Breast epithelium (tissue), 4 donors: Measurements from ENCODE around the gene FHIT. TPM values are rescaled to one million over a fixed set of nuclear protein-coding genes. Genes with fewer than 3 reads are reported as not detected.

Source experiments
- DNase-seq, 2 donors: peaks; one replicate each; pipeline ENCODE4 v3.0.0-alpha.2; 2019; ENCODE audit warnings: low spot score in 2 of 2
- H3K27ac ChIP-seq, 2 donors: fragments of 200-600 bp; sonication (generic) in 1 of 2; one replicate each; pipeline ENCODE4 v1.5.1; 2016 to 2019; ENCODE audit warnings: mild to moderate bottlenecking in 1 of 2
- H3K27me3 ChIP-seq, 2 donors: fragments of 200-600 bp; sonication (generic) in 1 of 2; one replicate each; pipeline versions ENCODE4 v1.5.1 to v1.6.0; 2017 to 2019; ENCODE audit warnings: control low read depth in 1 of 2, mild to moderate bottlenecking in 1 of 2
- H3K36me3 ChIP-seq: fragments of 200-600 bp; one replicate; pipeline ENCODE4 v1.5.1; 2019
- H3K4me1 ChIP-seq, 2 donors: fragments of 200-600 bp; sonication (generic); one replicate each; pipeline ENCODE4 v1.5.1; 2016 to 2019; ENCODE audit warnings: control low read depth in 1 of 2
- H3K4me3 ChIP-seq, 3 donors: fragments of 200-600 bp; sonication (generic); 1 replicate in 2 of 3; 2 replicates in 1 of 3; pipeline ENCODE4 v1.5.1; 2016 to 2019; ENCODE audit warnings: mild to moderate bottlenecking in 3 of 3, moderate library complexity in 2 of 3
- H3K9me3 ChIP-seq, 2 donors: fragments of 200-600 bp; sonication (generic) in 1 of 2; one replicate each; pipeline ENCODE4 v1.5.1; 2016 to 2019; ENCODE audit warnings: control low read depth in 1 of 2
- CTCF ChIP-seq, 3 donors: fragments of 450-650 bp; IDR thresholded peaks; one replicate each; pipeline ENCODE4 v1.5.1; 2016 to 2017; ENCODE audit warnings: antibody characterized with exemption in 3 of 3, mild to moderate bottlenecking in 3 of 3, moderate library complexity in 3 of 3
- POLR2A ChIP-seq: fragments of 450-650 bp; IDR thresholded peaks from one replicate; pipeline ENCODE4 v1.6.1; 2016; ENCODE audit warnings: antibody characterized with exemption, mild to moderate bottlenecking, moderate library complexity
- POLR2AphosphoS5 ChIP-seq, 3 donors: sonication (generic); formaldehyde crosslinking; IDR thresholded peaks; one replicate each; pipeline ENCODE4 v1.6.1; 2017; ENCODE audit warnings: antibody characterized with exemption in 3 of 3
- intact Hi-C: fragments of 100-400 bp; cut with DNase I; formaldehyde crosslinking; loops from one replicate; pipeline ENCODE4 v1.15.1; 2023; ENCODE audit warnings: low total_unique reads
- total RNA-seq, 3 donors: library from RNA; depleted of rRNA; stranded (reverse); fragments of >200 nt; gene quantifications; one replicate each; pipeline ENCODE4 v1.1.0, GENCODE V29; 2016

FHIT gene
- total RNA-seq, 3 donors from 2014 or later: 9.0 to 19.2 (median 17.7) TPM

GRCh38 chr3:60056404-60056803 lies 1194.8 kb downstream of the FHIT start:
- Histone ChIP-seq H3K27ac (no peak overlapping the region), H3K36me3 (no peaks in the 10 kb centered on the region), H3K4me1 (no peaks in the 10 kb centered on the region), H3K9me3 (no peaks in the 10 kb centered on the region), H3K27me3 (no peaks in the 10 kb centered on the region), H3K4me3 (no peak overlapping the region)
- no peak for TF ChIP-seq POLR2A
- no peak for TF ChIP-seq POLR2AphosphoS5 (IDR thresholded peaks at IDR 0.05)
- TF ChIP-seq CTCF (IDR thresholded peaks at IDR 0.05): no peak
- DNase-seq: no peak
- intact Hi-C loops: no loop called here

- H3K4me3 ChIP-seq: no peak overlapping the region
- no peaks in the 10 kb centered on the region for H3K9me3 ChIP-seq
- H3K4me1 ChIP-seq: no peaks in the 10 kb centered on the region
- H3K36me3 ChIP-seq: no peaks in the 10 kb centered on the region
- no peak overlapping the region for H3K27ac ChIP-seq
- DNase-seq: no peak
- TF ChIP-seq POLR2A: no peak
- H3K27me3 ChIP-seq: no peaks in the 10 kb centered on the region
- intact Hi-C loops: no loop called here
Observed at GRCh38 chr3:60055765-60056164, 1195.5 kb downstream of the FHIT start.

- intact Hi-C loops: no loop called here
- DNase-seq: no peak
- no peak overlapping the region for H3K4me3 ChIP-seq
Observed at GRCh38 chr3:60053526-60054265, 1197.6 kb downstream of the FHIT start.

GRCh38 chr3:60048447-60048848 lies 1202.8 kb downstream of the FHIT start:
- no peak overlapping the region for H3K4me3 ChIP-seq
- no peak for DNase-seq
- intact Hi-C loops: no loop called here
- no peak for TF ChIP-seq POLR2A
- TF ChIP-seq CTCF (IDR thresholded peaks at IDR 0.05): no peak
- no peak for TF ChIP-seq POLR2AphosphoS5 (IDR thresholded peaks at IDR 0.05)
- H3K4me1 ChIP-seq: no peaks in the 10 kb centered on the region
- no peaks in the 10 kb centered on the region for H3K36me3 ChIP-seq
- H3K27ac ChIP-seq: no peak overlapping the region
- H3K27me3 ChIP-seq: no peaks in the 10 kb centered on the region
- no peaks in the 10 kb centered on the region for H3K9me3 ChIP-seq

More at GRCh38 chr3:60053526-60054265, 1197.6 kb downstream of the FHIT start:
- no peak overlapping the region for H3K27ac ChIP-seq
- no peaks in the 10 kb centered on the region for H3K4me1 ChIP-seq
- H3K27me3 ChIP-seq: no peaks in the 10 kb centered on the region
- no peaks in the 10 kb centered on the region for H3K9me3 ChIP-seq
- H3K36me3 ChIP-seq: no peaks in the 10 kb centered on the region
- TF ChIP-seq POLR2A (no peak), CTCF (IDR thresholded peaks at IDR 0.05) (no peak), POLR2AphosphoS5 (IDR thresholded peaks at IDR 0.05) (no peak)

GRCh38 chr3:60047426-60048200 lies 1203.6 kb downstream of the FHIT start:
- Histone ChIP-seq H3K27ac (no peak overlapping the region), H3K4me1 (no peaks in the 10 kb centered on the region), H3K9me3 (no peaks in the 10 kb centered on the region), H3K36me3 (no peaks in the 10 kb centered on the region), H3K4me3 (no peak overlapping the region), H3K27me3 (no peaks in the 10 kb centered on the region)
- intact Hi-C loops: no loop called here
- DNase-seq: no peak
- TF ChIP-seq POLR2A: no peak
- TF ChIP-seq POLR2AphosphoS5 (IDR thresholded peaks at IDR 0.05): no peak
- TF ChIP-seq CTCF (IDR thresholded peaks at IDR 0.05): no peak
